Measurements from ENCODE around the gene TEDC1.
"Not testable (repeated sequence)": the region's sequence is repeated elsewhere in the genome, so short reads cannot be mapped to it uniquely, and the experiment has no call there.

The TEDC1 gene

GRCh38 chr14:105546410-105546809 lies 55.4 kb downstream of the TEDC1 start:
- DNase-seq, result not testable (repeated sequence)

GRCh38 chr14:105547072-105547471 lies 56.0 kb downstream of the TEDC1 start:
- not testable (repeated sequence) for DNase-seq

DNA sequence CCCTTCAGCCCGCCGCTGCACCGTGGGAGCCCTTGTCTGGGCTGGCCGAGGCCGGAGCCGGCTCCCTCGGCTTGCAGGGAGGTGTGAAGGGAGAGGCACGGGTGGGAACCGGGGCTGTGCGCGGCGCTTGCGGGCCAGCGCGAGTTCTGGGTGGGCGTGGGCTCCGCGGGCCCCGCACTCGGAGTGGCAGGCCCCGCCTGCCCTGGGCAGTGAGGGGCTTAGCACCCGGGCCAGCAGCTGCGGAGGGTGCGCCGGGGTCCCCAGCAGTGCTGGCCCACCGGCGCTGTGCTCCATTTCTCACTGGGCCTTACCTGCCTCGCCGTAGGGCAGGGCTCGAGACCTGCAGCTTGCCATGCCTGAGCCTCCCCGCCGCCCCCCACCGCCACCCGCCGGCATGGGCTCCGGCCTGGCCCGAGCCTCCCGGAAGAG lies 56.7 kb downstream of the TEDC1 start:
- no peak for DNase-seq

Measured in suppressor macrophage treated with lipopolysaccharide for 4 hours (primary cell).